ENCODE measurements around the gene PFAS. TPM values are rescaled to one million over a fixed set of nuclear protein-coding genes. Genes with fewer than 3 reads are reported as not detected.

The PFAS gene
- total and polyA plus RNA-seq, 2 of the 8 experiments (the other 6 are each of a cell fraction or from before 2014, with no cell fraction given), result 88.4 to 248 TPM

DNA sequence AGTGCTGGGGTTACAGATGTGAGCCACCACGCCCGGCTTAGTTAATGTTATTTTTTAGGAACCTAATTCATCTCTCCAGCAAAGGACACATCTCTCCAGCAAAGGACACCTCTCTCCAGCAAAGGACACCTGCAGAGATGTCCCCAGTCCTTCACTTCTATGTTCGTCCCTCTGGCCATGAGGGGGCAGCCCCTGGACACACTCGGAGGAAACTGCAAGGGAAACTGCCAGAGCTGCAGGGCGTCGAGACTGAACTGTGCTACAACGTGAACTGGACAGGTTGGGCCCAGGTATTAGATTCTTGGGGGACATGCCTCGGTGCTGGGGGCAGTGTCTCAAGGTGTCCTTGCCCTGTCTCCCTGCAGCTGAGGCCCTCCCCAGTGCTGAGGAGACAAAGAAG lies 4.7 kb downstream of the PFAS start:
- H2AFZ ChIP-seq (ENCODE audit: low read length), result no peak overlapping the region
- FAIRE-seq (no peak), DNase-seq (ENCODE audit: low read depth in 1 of 2, low spot score in 2 of 2) (no peak)
- H2BK12ac ChIP-seq (ENCODE audit: low read depth, low read length), result no peak overlapping the region
- H3K79me2 ChIP-seq (ENCODE audit: control insufficient read depth in 1 of 2, insufficient read depth in 2 of 2, low read length in 2 of 2), result peaks cover 24 to 42% of the 10 kb centered on the region in 2 experiments
- no peaks in the 10 kb centered on the region for H3K9me3 ChIP-seq (ENCODE audit: insufficient read depth in 2 of 2, low read depth in 1 of 2, low read length in 1 of 2)
- H3K9ac ChIP-seq (replicated peaks in 1 of 4; ENCODE audit: extremely low read depth in 1 of 4, low read depth in 3 of 4, low read length in 3 of 4), result no peak overlapping the region
- H2BK5ac ChIP-seq (ENCODE audit: low read depth, low read length), result no peak overlapping the region
- POLR2A ChIA-PET (ENCODE audit: partially characterized antibody), result interaction anchor here (1.0 to 66.3 kb wide), 4 partner anchors 10 to 81 kb away, joined by 3 to 1521 read pairs (median 763); partner anchors contain the start of genes CTC1, PFAS, RANGRF and SLC25A35
- CTCF ChIA-PET (ENCODE audit: partially characterized antibody), result interaction anchor here (1.0 to 1.9 kb wide), 4 partner anchors 20 to 47 kb away, joined by 3 to 5 read pairs (median 4); no protein-coding TSS in a partner anchor
- no peak overlapping the region for H3K18ac ChIP-seq (ENCODE audit: extremely low read depth, low read length)
- H4K20me1 ChIP-seq (replicated peaks in 1 of 2; ENCODE audit: control insufficient read depth in 1 of 2, insufficient read depth in 2 of 2, low read length in 2 of 2), result peaks cover 0 to 5% of the 10 kb centered on the region in 2 experiments
- H2BK15ac ChIP-seq (ENCODE audit: low read length), result no peak overlapping the region
- H3K4me2 ChIP-seq (ENCODE audit: insufficient read depth in 1 of 2, low read depth in 2 of 2, low read length in 2 of 2), result no peak overlapping the region
- no peak overlapping the region for H2BK120ac ChIP-seq (replicated peaks; ENCODE audit: low read depth, low read length)
- WGBS, 2 experiments (ENCODE audit: extremely low coverage in 1 of 2, insufficient coverage in 1 of 2, insufficient read length in 1 of 2, insufficient replicate concordance in 2 of 2, low coverage in 1 of 2, low lambda C conversion rate in 2 of 2, missing lambda C conversion rate in 1 of 2), result 92% methylated on average over 8 of the region's 8 CpGs; no CpG with 5 or more reads in 1 of the 2 experiments
- peaks cover 16% of the 10 kb centered on the region for H3K23me2 ChIP-seq (ENCODE audit: low read depth, low read length)
- H2BK20ac ChIP-seq (ENCODE audit: low read length), result no peak overlapping the region
- no peak overlapping the region for H2AK5ac ChIP-seq (ENCODE audit: low read depth, low read length)
- H3K14ac ChIP-seq (ENCODE audit: insufficient read length), result no peak overlapping the region
- no peak overlapping the region for H3K27ac ChIP-seq (ENCODE audit: low read depth, low read length)
- no peak overlapping the region for H4K5ac ChIP-seq (ENCODE audit: insufficient read length, low read depth, low read length)
- H3K4ac ChIP-seq (replicated peaks; ENCODE audit: insufficient read length, low read depth, low read length), result no peak overlapping the region
- no peak overlapping the region for H3K23ac ChIP-seq (ENCODE audit: insufficient read length)
- H3K27me3 ChIP-seq (replicated peaks in 1 of 4; ENCODE audit: control insufficient read depth in 3 of 4, extremely low read depth in 1 of 4, insufficient read depth in 3 of 4, low read length in 3 of 4), result no peaks in the 10 kb centered on the region
- no peak overlapping the region for H4K91ac ChIP-seq (replicated peaks; ENCODE audit: insufficient read length, low read length)
- H3K56ac ChIP-seq (replicated peaks; ENCODE audit: insufficient read length, low read depth, low read length), result no peak overlapping the region
- H3K79me1 ChIP-seq (ENCODE audit: low read depth, low read length), result peaks cover 9% of the 10 kb centered on the region; the same call in 1 of the 2 replicates
- TF ChIP-seq, protein P1, sequence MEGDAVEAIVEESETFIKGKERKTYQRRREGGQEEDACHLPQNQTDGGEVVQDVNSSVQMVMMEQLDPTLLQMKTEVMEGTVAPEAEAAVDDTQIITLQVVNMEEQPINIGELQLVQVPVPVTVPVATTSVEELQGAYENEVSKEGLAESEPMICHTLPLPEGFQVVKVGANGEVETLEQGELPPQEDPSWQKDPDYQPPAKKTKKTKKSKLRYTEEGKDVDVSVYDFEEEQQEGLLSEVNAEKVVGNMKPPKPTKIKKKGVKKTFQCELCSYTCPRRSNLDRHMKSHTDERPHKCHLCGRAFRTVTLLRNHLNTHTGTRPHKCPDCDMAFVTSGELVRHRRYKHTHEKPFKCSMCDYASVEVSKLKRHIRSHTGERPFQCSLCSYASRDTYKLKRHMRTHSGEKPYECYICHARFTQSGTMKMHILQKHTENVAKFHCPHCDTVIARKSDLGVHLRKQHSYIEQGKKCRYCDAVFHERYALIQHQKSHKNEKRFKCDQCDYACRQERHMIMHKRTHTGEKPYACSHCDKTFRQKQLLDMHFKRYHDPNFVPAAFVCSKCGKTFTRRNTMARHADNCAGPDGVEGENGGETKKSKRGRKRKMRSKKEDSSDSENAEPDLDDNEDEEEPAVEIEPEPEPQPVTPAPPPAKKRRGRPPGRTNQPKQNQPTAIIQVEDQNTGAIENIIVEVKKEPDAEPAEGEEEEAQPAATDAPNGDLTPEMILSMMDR (IDR thresholded peaks at IDR 0.05; ENCODE audit: control extremely low read depth in 1 of 3, insufficient read depth in 1 of 3, low read depth in 1 of 3, low read length in 3 of 3), result peak in 2 of 3 experiments; percentile 9 to 29; a peak in 2 of 4 replicates
- TF ChIP-seq KDM1A (IDR thresholded peaks at IDR 0.05; ENCODE audit: borderline replicate concordance, low read length) (no peak), KDM4A (IDR thresholded peaks at IDR 0.05; ENCODE audit: low read depth, low read length, severe bottlenecking) (no peak), RAD21 (IDR thresholded peaks at IDR 0.05 in 1 of 2, conservative IDR thresholded peaks at IDR 0.05 in 1 of 2; ENCODE audit: low read depth in 2 of 2, low read length in 2 of 2) (peak; percentile 27 to 45; a peak in 2 of 4 replicates), USF2 (IDR thresholded peaks at IDR 0.05; ENCODE audit: low read length) (no peak)
- H3K36me3 ChIP-seq (ENCODE audit: control insufficient read depth in 2 of 4, insufficient read depth in 4 of 4, low read length in 3 of 4), result peaks cover 28 to 48% (median 40%) of the 10 kb centered on the region in 4 experiments
- H3K4me1 ChIP-seq (replicated peaks in 1 of 4; ENCODE audit: control insufficient read depth in 3 of 4, insufficient read depth in 4 of 4, low read length in 3 of 4), result peaks cover 0 to 6% (median 3%) of the 10 kb centered on the region in 4 experiments; a peak in 5 of 7 replicates
- H4K8ac ChIP-seq (ENCODE audit: extremely low read depth, insufficient read depth, low read length), result no peak overlapping the region
- H3K4me3 ChIP-seq (ENCODE audit: extremely low read depth in 1 of 4, insufficient read depth in 2 of 4, low read depth in 3 of 4, low read length in 4 of 4), result no peak overlapping the region
